ENCODE measurements around the gene CAMK1D.
A peak's percentile ranks its signal among the peaks of the same experiment; 100 is the strongest.

CAMK1D gene

DNA sequence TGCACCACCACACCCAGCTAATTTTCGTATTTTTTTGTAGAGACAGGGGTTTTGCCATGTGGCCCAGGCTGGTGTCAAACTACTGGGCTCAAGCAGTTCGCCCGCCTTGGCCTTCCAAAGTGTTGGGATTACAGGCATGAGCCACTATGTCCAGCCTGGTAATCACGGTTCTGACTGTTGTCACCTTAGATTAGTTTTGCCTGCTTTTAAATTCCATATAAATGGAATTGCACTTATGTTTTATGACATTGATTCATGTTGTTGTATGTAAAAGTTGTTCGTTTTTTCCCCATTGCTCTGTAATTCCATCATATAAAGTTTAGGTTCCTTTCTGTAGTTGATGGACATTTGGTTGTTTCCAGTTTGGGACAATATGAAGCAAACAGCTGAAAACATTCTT lies 106.0 kb downstream of the CAMK1D start:
- Histone ChIP-seq H3K4me2 (no peak overlapping the region), H3K27ac (no peak overlapping the region), H3K27me3 (peaks cover 0 to 33% (median 0%) of the 10 kb centered on the region in 11 experiments; a peak in 7 of 22 replicates), H4K20me1 (peaks cover 0 to 92% (median 39%) of the 10 kb centered on the region in 11 experiments; a peak in 18 of 22 replicates), H3K9ac (no peak overlapping the region), H3K4me3 (no peak overlapping the region), H3K36me3 (no peaks in the 10 kb centered on the region), H3K4me1 (peaks cover 0 to 11% (median 8%) of the 10 kb centered on the region in 10 experiments; a peak in 9 of 20 replicates), H3K9me3 (replicated peaks in 1 of 11) (no peaks in the 10 kb centered on the region)
- TF ChIP-seq Cebpa-rat (IDR thresholded peaks at IDR 0.05) = no peak

DNA sequence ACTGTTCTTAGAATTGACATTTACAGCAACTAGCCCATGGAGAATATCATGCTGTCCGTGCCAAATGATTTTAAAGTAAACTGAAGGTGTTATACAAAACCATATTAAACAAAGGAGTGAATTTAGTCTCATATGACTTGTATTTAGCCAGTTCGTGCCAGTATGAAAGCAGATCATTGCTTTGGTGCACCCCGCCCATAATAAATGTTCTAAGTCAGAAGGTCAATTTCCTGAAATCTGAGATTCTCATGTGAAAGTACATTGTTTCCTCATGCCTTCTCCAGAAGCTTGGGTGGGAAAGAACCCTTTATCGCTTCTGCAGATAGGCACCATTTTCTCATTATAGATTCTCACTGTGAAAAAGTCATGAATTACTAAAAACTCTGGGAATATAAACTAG lies 106.4 kb downstream of the CAMK1D start:
- Histone ChIP-seq H3K9me3 (replicated peaks in 1 of 11) (no peaks in the 10 kb centered on the region), H3K4me1 (peaks cover 0 to 10% (median 6%) of the 10 kb centered on the region in 10 experiments; a peak in 9 of 20 replicates), H4K20me1 (peaks cover 0 to 92% (median 39%) of the 10 kb centered on the region in 11 experiments; a peak in 18 of 22 replicates), H3K27me3 (peaks cover 0 to 29% (median 0%) of the 10 kb centered on the region in 11 experiments; a peak in 7 of 22 replicates), H3K9ac (no peak overlapping the region), H3K4me2 (peak overlapping the region in 2 of 11 experiments; percentile 8 to 28; a peak in 2 of 22 replicates), H3K4me3 (no peak overlapping the region), H3K27ac (no peak overlapping the region), H3K36me3 (no peaks in the 10 kb centered on the region; a peak in 1 of 22 replicates)
- TF ChIP-seq Cebpa-rat (IDR thresholded peaks at IDR 0.05) = no peak

DNA sequence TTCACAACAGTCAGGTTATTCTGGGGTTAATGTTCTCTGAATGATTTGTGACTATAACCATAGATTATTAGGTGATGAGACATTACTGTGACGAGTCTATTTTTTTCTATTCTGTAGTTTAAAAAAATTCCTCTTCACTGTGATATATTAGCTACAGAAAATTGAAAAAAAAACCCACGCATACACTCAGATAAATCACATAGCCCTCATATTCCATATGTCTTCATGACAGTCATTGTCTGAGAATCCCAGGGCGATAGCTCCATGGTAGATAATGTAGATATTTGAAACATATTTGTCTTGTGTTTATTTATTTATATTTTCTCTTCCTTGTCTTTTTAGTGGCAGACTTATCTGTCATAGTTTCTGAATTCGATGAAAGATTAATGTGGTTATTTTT lies 110.0 kb downstream of the CAMK1D start:
- H3K27ac ChIP-seq = no peak overlapping the region
- H3K4me1 ChIP-seq = 0 out of 20 replicates have a peak, but pooled peaks cover 0 to 5% (median 0%) of the 10 kb centered on the region in 10 experiments
- H3K27me3 ChIP-seq = peaks cover 0 to 7% (median 0%) of the 10 kb centered on the region in 11 experiments; a peak in 2 of 22 replicates
- TF ChIP-seq Cebpa-rat (IDR thresholded peaks at IDR 0.05) = no peak
- no peak overlapping the region for H3K9ac ChIP-seq
- peaks cover 0 to 18% (median 0%) of the 10 kb centered on the region in 11 experiments; a peak in 8 of 22 replicates for H3K9me3 ChIP-seq (replicated peaks in 1 of 11)
- peaks cover 0 to 8% (median 0%) of the 10 kb centered on the region in 11 experiments; a peak in 1 of 22 replicates for H3K36me3 ChIP-seq
- no peak overlapping the region for H3K4me3 ChIP-seq
- H4K20me1 ChIP-seq = peaks cover 0 to 76% (median 11%) of the 10 kb centered on the region in 11 experiments; a peak in 11 of 22 replicates
- H3K4me2 ChIP-seq = no peak overlapping the region

DNA sequence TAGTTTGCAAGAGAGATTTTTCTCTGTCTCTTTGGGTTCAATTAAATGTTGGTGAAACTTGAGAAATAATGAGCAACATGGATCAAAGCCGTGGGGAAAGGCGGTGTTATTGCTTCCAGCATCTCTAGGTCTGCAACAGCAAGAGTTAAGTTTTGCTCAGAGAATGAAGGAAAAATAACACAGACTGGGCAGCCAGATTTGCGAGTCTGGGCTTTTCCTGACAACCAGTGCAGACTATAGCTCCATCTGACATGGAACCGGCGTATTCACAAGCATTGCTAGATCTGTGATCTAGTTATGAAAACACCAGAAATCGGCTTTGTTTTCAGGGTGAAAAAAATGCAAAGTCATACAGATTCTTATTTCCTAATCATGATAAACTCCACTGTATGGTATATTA lies 110.4 kb downstream of the CAMK1D start:
- H4K20me1 ChIP-seq = peaks cover 0 to 71% (median 7%) of the 10 kb centered on the region in 11 experiments; a peak in 9 of 22 replicates
- H3K36me3 ChIP-seq = peaks cover 0 to 8% (median 0%) of the 10 kb centered on the region in 11 experiments; a peak in 1 of 22 replicates
- no peak overlapping the region for H3K4me2 ChIP-seq
- 0 out of 20 replicates have a peak, but pooled peaks cover 0 to 5% (median 0%) of the 10 kb centered on the region in 10 experiments for H3K4me1 ChIP-seq
- no peak overlapping the region for H3K27ac ChIP-seq
- no peak for TF ChIP-seq Cebpa-rat (IDR thresholded peaks at IDR 0.05)
- H3K9ac ChIP-seq = no peak overlapping the region
- H3K27me3 ChIP-seq = peaks cover 0 to 3% (median 0%) of the 10 kb centered on the region in 11 experiments; a peak in 2 of 22 replicates
- H3K9me3 ChIP-seq (replicated peaks in 1 of 11) = peaks cover 0 to 20% (median 0%) of the 10 kb centered on the region in 11 experiments; a peak in 8 of 22 replicates
- H3K4me3 ChIP-seq = no peak overlapping the region

DNA sequence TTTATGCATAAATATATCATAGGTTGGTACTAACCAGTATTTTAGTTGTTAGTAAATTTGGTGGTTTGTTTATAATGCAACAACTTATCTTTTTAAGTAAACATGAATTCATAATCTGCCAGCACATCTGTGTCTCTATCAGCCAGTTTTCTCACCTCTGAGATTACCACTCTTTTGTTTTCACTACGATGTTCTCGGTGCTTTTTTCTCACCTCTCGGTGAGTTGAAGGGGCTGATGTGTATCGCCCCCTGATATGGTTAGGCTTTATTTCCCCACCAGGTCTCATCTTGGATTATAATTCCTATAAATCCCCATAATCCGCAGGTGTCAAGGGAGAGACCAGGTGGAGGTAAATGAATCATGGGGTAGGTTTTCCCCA lies 114.1 kb downstream of the CAMK1D start:
- H3K9ac ChIP-seq = no peak overlapping the region
- no peak for TF ChIP-seq Cebpa-rat (IDR thresholded peaks at IDR 0.05)
- peaks cover 0 to 64% (median 6%) of the 10 kb centered on the region in 11 experiments; a peak in 9 of 22 replicates for H4K20me1 ChIP-seq
- peaks cover 0 to 8% (median 0%) of the 10 kb centered on the region in 10 experiments; a peak in 1 of 20 replicates for H3K4me1 ChIP-seq
- H3K4me3 ChIP-seq = no peak overlapping the region
- H3K4me2 ChIP-seq = no peak overlapping the region
- no peaks in the 10 kb centered on the region for H3K27me3 ChIP-seq
- peaks cover 0 to 20% (median 0%) of the 10 kb centered on the region in 11 experiments; a peak in 8 of 22 replicates for H3K9me3 ChIP-seq (replicated peaks in 1 of 11)
- no peak overlapping the region for H3K27ac ChIP-seq
- H3K36me3 ChIP-seq = peaks cover 0 to 8% (median 0%) of the 10 kb centered on the region in 11 experiments; a peak in 1 of 22 replicates

DNA sequence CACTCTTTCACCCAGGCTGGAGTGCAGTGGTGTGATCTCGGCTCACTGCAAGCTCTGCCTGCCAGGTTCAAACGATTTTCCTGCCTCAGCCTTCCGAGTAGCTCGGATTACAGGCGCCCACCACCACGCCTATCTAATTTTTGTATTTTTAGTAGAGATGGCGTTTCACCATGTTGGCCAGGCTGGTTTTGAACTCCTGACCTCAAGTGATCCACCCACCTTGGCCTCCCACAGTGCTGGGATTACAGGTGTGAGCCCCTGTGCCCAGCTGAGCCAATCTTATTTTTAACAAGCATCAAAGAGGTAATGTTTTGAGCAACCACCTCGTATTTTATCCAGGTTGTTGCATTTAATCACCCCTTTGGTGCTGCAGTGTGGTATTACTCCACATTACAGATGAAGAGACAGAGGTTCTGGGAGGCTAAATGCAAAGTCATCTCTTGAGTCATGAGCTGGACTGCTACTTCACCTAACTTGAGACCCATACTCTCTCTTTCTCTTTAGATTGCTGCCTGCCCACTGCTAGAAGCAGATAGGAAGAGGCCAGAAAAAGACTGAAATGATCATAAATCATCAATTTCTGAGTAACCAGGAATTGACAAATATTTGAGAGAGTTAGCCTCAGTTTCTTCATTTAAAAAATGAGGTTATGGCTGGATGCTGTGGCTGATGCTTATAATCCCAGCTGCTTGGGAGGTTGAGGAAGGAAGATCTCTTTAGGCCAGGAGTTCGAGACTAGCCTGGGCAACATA lies 116.2 kb downstream of the CAMK1D start:
- Histone ChIP-seq H3K4me2 (no peak overlapping the region), H3K9me3 (replicated peaks in 1 of 11) (peaks cover 0 to 20% (median 0%) of the 10 kb centered on the region in 11 experiments; a peak in 8 of 22 replicates), H3K27ac (no peak overlapping the region), H4K20me1 (peaks cover 0 to 63% (median 9%) of the 10 kb centered on the region in 11 experiments; a peak in 10 of 22 replicates), H3K4me1 (peaks cover 0 to 5% (median 0%) of the 10 kb centered on the region in 10 experiments; a peak in 2 of 20 replicates), H3K27me3 (no peaks in the 10 kb centered on the region), H3K4me3 (no peak overlapping the region), H3K9ac (no peak overlapping the region), H3K36me3 (peaks cover 0 to 8% (median 0%) of the 10 kb centered on the region in 11 experiments; a peak in 1 of 22 replicates)
- no peak for TF ChIP-seq Cebpa-rat (IDR thresholded peaks at IDR 0.05)

DNA sequence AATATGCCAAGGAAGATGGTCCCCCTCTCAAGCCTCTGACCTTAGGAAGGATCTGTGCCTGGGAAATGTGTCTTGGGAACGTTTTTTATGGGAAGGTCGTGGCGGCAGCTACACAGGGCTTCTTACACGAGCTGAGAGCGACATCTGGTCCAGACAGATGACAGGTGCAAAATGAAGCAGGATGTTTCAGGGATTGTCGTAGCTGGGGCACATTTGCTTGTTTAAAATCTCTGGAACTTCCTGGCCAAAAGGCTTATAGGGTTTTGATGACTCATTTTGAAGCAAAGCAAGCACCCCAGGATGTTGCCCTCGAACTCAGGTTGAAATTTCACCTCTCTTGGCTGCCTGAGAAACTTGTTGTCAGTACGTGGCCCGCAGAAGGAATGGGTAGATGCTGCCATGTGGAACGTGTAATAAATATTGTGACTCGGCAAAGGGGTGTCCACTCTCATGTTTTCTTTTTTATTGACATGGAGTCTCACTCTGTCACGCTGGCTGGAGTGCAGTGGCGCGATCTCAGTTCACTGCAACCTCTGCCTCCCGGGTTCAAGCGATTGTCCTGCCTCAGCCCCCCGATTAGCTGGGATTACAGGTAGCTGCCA lies 117.5 kb downstream of the CAMK1D start:
- H3K4me1 ChIP-seq = peaks cover 0 to 5% (median 0%) of the 10 kb centered on the region in 10 experiments; a peak in 2 of 20 replicates
- H3K9ac ChIP-seq = no peak overlapping the region
- 0 out of 22 replicates have a peak, but pooled peaks cover 0 to 8% (median 0%) of the 10 kb centered on the region in 11 experiments for H3K36me3 ChIP-seq
- TF ChIP-seq Cebpa-rat (IDR thresholded peaks at IDR 0.05) = no peak
- no peak overlapping the region for H3K4me2 ChIP-seq
- H3K4me3 ChIP-seq = no peak overlapping the region
- no peak overlapping the region for H3K27ac ChIP-seq
- peaks cover 0 to 64% (median 9%) of the 10 kb centered on the region in 11 experiments; a peak in 10 of 22 replicates for H4K20me1 ChIP-seq
- H3K9me3 ChIP-seq (replicated peaks in 1 of 11) = peaks cover 0 to 20% (median 0%) of the 10 kb centered on the region in 11 experiments; a peak in 8 of 22 replicates
- H3K27me3 ChIP-seq = no peaks in the 10 kb centered on the region

DNA sequence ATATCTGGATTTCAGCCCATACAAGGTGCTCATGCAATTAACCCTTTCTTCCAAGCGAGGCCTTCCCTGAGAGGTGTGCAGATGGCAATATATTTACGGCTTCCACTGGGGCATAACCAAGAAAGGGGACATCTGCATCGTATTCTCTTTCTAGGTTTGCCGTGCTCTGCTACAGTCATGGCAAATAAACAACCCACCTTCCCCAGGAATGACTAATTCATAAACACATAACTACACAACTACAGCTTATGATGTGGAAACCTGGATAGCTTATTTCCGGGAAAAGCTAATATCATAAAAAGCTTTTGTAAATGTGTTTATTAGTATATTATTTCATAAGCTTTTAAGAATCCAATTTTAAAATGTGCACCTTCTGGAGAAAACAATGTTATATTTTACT lies 120.0 kb downstream of the CAMK1D start:
- Histone ChIP-seq H3K4me2 (no peak overlapping the region), H3K9ac (no peak overlapping the region), H3K9me3 (replicated peaks in 1 of 11) (0 out of 22 replicates have a peak, but pooled peaks cover 0 to 2% (median 0%) of the 10 kb centered on the region in 11 experiments), H3K36me3 (no peaks in the 10 kb centered on the region), H3K27me3 (no peaks in the 10 kb centered on the region), H3K4me1 (peaks cover 0 to 14% (median 9%) of the 10 kb centered on the region in 10 experiments; a peak in 11 of 20 replicates), H3K27ac (no peak overlapping the region), H3K4me3 (no peak overlapping the region), H4K20me1 (peaks cover 0 to 74% (median 12%) of the 10 kb centered on the region in 11 experiments; a peak in 10 of 22 replicates)
- no peak for TF ChIP-seq Cebpa-rat (IDR thresholded peaks at IDR 0.05)
